ENCODE results near the gene RPL31. TPM values are rescaled to one million over a fixed set of nuclear protein-coding genes. Genes with fewer than 3 reads are reported as not detected.

Gene RPL31
- polyA plus RNA-seq, 1 of the 3 experiments (the other 2 are of a cell fraction) = 4,488 TPM

DNA sequence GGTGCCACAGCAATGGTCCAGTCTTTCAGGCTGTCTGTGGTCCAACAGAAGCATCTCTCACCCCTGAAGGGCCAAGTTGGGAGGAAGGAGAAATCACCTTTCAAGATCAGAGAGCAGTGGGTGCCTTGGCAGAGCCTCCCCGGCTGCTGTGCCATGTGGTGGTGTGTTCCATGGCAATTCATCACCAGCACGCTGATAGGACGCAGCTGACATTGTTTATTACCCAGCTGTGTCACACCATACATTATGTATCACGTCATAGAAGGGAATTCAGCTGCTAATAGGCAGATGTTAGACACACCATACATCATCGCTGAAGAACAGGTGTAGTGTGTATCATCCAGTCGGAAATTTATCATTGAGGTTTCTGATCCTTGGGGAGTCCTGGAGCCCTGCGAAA lies 29.6 kb upstream of the RPL31 start:
- H3F3A ChIP-seq (replicated peaks; ENCODE audit: insufficient read depth) = peaks cover 11% of the 10 kb centered on the region
- H3K4me2 ChIP-seq = no peak overlapping the region
- no peaks in the 10 kb centered on the region for H3K9me3 ChIP-seq
- ChIA-PET POLR2A (no interaction called here), CTCF (interaction anchor here (0.9 to 1.0 kb wide), 3 partner anchors 362 to 378 kb away, joined by 3 to 4 read pairs (median 3); no protein-coding TSS in a partner anchor)
- no peaks in the 10 kb centered on the region for H3K9me2 ChIP-seq
- no peak overlapping the region for H3K4me3 ChIP-seq (ENCODE audit: low read depth in 2 of 2, low read length in 1 of 2)
- TF ChIP-seq TAF1 (IDR thresholded peaks at IDR 0.05; ENCODE audit: borderline replicate concordance, low read depth, low read length) (no peak), MXI1 (IDR thresholded peaks at IDR 0.05; ENCODE audit: low read depth, low read length) (no peak), MEF2A (IDR thresholded peaks at IDR 0.05; ENCODE audit: borderline replicate concordance, low read depth) (no peak), GABPA (IDR thresholded peaks at IDR 0.05; ENCODE audit: low read depth) (no peak)
- TF ChIP-seq, protein P1, sequence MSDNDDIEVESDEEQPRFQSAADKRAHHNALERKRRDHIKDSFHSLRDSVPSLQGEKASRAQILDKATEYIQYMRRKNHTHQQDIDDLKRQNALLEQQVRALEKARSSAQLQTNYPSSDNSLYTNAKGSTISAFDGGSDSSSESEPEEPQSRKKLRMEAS (IDR thresholded peaks at IDR 0.05; ENCODE audit: low read depth) = no peak
- TF ChIP-seq, protein P2, sequence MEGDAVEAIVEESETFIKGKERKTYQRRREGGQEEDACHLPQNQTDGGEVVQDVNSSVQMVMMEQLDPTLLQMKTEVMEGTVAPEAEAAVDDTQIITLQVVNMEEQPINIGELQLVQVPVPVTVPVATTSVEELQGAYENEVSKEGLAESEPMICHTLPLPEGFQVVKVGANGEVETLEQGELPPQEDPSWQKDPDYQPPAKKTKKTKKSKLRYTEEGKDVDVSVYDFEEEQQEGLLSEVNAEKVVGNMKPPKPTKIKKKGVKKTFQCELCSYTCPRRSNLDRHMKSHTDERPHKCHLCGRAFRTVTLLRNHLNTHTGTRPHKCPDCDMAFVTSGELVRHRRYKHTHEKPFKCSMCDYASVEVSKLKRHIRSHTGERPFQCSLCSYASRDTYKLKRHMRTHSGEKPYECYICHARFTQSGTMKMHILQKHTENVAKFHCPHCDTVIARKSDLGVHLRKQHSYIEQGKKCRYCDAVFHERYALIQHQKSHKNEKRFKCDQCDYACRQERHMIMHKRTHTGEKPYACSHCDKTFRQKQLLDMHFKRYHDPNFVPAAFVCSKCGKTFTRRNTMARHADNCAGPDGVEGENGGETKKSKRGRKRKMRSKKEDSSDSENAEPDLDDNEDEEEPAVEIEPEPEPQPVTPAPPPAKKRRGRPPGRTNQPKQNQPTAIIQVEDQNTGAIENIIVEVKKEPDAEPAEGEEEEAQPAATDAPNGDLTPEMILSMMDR (IDR thresholded peaks at IDR 0.05) = no peak
- TF ChIP-seq, protein P3, sequence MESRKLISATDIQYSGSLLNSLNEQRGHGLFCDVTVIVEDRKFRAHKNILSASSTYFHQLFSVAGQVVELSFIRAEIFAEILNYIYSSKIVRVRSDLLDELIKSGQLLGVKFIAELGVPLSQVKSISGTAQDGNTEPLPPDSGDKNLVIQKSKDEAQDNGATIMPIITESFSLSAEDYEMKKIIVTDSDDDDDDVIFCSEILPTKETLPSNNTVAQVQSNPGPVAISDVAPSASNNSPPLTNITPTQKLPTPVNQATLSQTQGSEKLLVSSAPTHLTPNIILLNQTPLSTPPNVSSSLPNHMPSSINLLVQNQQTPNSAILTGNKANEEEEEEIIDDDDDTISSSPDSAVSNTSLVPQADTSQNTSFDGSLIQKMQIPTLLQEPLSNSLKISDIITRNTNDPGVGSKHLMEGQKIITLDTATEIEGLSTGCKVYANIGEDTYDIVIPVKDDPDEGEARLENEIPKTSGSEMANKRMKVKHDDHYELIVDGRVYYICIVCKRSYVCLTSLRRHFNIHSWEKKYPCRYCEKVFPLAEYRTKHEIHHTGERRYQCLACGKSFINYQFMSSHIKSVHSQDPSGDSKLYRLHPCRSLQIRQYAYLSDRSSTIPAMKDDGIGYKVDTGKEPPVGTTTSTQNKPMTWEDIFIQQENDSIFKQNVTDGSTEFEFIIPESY (IDR thresholded peaks at IDR 0.05; ENCODE audit: borderline replicate concordance, low read depth) = no peak
- no peaks in the 10 kb centered on the region for H4K20me1 ChIP-seq (ENCODE audit: insufficient read depth)
- WGBS (ENCODE audit: low lambda C conversion rate) = 92% methylated on average over 6 of the region's 7 CpGs
- H3K27ac ChIP-seq (ENCODE audit: low read depth in 2 of 2, low read length in 1 of 2) = no peak overlapping the region
- no peak overlapping the region for H2AFZ ChIP-seq (ENCODE audit: low read depth)
- DNase-seq = no peak
- no peaks in the 10 kb centered on the region for H3K27me3 ChIP-seq (ENCODE audit: insufficient read depth)
- H3K36me3 ChIP-seq (replicated peaks in 1 of 2; ENCODE audit: control insufficient read depth in 1 of 2, insufficient read depth in 2 of 2, low read length in 1 of 2) = peaks cover 23 to 71% of the 10 kb centered on the region in 2 experiments
- H3K79me2 ChIP-seq (ENCODE audit: insufficient read depth) = no peaks in the 10 kb centered on the region
- no peak overlapping the region for H3K9ac ChIP-seq
- peaks cover 0 to 11% of the 10 kb centered on the region in 2 experiments; a peak in 1 of 4 replicates for H3K4me1 ChIP-seq (ENCODE audit: control insufficient read depth in 1 of 2, insufficient read depth in 2 of 2, low read depth in 1 of 2, low read length in 1 of 2)

DNA sequence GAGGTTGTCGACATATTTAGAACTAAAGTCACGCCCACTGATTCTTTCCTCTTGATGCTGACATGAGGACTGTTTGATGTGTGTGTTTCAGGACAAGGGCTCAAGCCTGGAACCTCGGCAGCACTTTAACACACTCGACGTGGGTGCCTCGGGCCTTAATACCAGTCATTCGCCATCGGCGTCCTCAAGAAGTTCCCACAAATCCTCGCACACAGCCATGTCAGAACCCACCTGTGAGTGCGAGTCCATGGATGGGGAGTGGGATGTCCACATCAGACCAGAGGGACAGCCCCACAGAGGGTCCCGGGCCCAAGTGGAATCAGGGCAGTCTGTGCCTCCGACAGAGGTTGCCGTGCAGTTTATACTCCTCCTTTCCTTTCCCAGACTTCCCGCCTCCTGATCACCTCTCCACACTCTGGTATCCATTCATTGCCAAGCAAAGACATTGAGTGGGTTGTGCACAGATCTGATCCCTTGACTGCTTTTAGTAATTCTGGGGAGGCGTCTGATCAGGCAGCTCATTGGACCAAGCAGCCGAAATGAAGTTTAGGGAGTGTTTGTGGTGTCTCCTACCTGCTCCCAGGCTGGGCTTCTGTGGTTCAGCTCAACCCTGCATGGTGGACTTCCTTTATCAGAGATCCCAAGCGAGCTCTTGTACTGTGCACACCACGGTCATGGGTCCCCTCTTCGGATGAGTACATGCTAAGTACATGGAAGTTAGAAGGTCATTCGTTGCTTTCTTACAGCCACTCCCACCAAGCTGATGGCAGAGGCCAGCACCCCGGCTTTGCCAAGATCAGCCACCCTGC lies 27.2 kb upstream of the RPL31 start:
- no peaks in the 10 kb centered on the region for H3K79me2 ChIP-seq (ENCODE audit: insufficient read depth)
- H3K9me3 ChIP-seq = no peaks in the 10 kb centered on the region
- peaks cover 19 to 60% of the 10 kb centered on the region in 2 experiments for H3K36me3 ChIP-seq (replicated peaks in 1 of 2; ENCODE audit: control insufficient read depth in 1 of 2, insufficient read depth in 2 of 2, low read length in 1 of 2)
- H3K4me1 ChIP-seq (ENCODE audit: control insufficient read depth in 1 of 2, insufficient read depth in 2 of 2, low read depth in 1 of 2, low read length in 1 of 2) = peaks cover 0 to 12% of the 10 kb centered on the region in 2 experiments; a peak in 1 of 4 replicates
- H3K4me2 ChIP-seq = no peak overlapping the region
- H3K27me3 ChIP-seq (ENCODE audit: insufficient read depth) = no peaks in the 10 kb centered on the region
- no peaks in the 10 kb centered on the region for H4K20me1 ChIP-seq (ENCODE audit: insufficient read depth)
- ChIA-PET POLR2A (no interaction called here), CTCF (interaction anchor here (1.0 to 1.1 kb wide), 2 partner anchors 245 to 365 kb away, joined by 3 read pairs; no protein-coding TSS in a partner anchor)
- no peak overlapping the region for H2AFZ ChIP-seq (ENCODE audit: low read depth)
- TF ChIP-seq YY1 (IDR thresholded peaks at IDR 0.05; ENCODE audit: low read depth) = no peak
- no peak for TF ChIP-seq GATA2 (CRISPR knock-in tag; IDR thresholded peaks at IDR 0.05)
- no peak for TF ChIP-seq EZH2phosphoT487 (IDR thresholded peaks at IDR 0.05; ENCODE audit: borderline replicate concordance, low read depth)
- no peak for TF ChIP-seq TCF12 (IDR thresholded peaks at IDR 0.05)
- TF ChIP-seq, protein P4, sequence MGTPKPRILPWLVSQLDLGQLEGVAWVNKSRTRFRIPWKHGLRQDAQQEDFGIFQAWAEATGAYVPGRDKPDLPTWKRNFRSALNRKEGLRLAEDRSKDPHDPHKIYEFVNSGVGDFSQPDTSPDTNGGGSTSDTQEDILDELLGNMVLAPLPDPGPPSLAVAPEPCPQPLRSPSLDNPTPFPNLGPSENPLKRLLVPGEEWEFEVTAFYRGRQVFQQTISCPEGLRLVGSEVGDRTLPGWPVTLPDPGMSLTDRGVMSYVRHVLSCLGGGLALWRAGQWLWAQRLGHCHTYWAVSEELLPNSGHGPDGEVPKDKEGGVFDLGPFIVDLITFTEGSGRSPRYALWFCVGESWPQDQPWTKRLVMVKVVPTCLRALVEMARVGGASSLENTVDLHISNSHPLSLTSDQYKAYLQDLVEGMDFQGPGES (IDR thresholded peaks at IDR 0.05; ENCODE audit: low read depth, low read length) = no peak
- TF ChIP-seq, protein P5, sequence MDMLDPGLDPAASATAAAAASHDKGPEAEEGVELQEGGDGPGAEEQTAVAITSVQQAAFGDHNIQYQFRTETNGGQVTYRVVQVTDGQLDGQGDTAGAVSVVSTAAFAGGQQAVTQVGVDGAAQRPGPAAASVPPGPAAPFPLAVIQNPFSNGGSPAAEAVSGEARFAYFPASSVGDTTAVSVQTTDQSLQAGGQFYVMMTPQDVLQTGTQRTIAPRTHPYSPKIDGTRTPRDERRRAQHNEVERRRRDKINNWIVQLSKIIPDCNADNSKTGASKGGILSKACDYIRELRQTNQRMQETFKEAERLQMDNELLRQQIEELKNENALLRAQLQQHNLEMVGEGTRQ (IDR thresholded peaks at IDR 0.05; ENCODE audit: borderline replicate concordance, low read depth, low read length) = no peak
- WGBS (ENCODE audit: low lambda C conversion rate) = 87% methylated on average over 18 of the region's 22 CpGs
- H3K9me2 ChIP-seq = no peaks in the 10 kb centered on the region
- H3K27ac ChIP-seq (ENCODE audit: low read depth in 2 of 2, low read length in 1 of 2) = no peak overlapping the region
- H3K4me3 ChIP-seq (ENCODE audit: low read depth in 2 of 2, low read length in 1 of 2) = no peak overlapping the region
- DNase-seq = no peak
- H3F3A ChIP-seq (replicated peaks; ENCODE audit: insufficient read depth) = peaks cover 11% of the 10 kb centered on the region
- no peak overlapping the region for H3K9ac ChIP-seq

All from SK-N-SH (cell line).